ENCODE measurements around the gene EVA1A.

Gene EVA1A

GRCh38 chr2:75606761-75607399 lies 46.1 kb upstream of the EVA1A start:
- TF ChIP-seq CTCF (IDR thresholded peaks at IDR 0.05) = no peak
- H3K4me3 ChIP-seq = no peak overlapping the region
- H3K27ac ChIP-seq = no peak overlapping the region
- DNase-seq (ENCODE audit: low spot score) = no peak

- no peak overlapping the region for H3K27ac ChIP-seq
- no peak for TF ChIP-seq CTCF (IDR thresholded peaks at IDR 0.05)
- DNase-seq (ENCODE audit: low spot score) = no peak
- H3K4me3 ChIP-seq = no peak overlapping the region
Observed at GRCh38 chr2:75605770-75606529, 45.2 kb upstream of the EVA1A start.

- no peak overlapping the region for H3K4me3 ChIP-seq
- no peak for DNase-seq (ENCODE audit: low spot score)
- no peak for TF ChIP-seq CTCF (IDR thresholded peaks at IDR 0.05)
- no peak overlapping the region for H3K27ac ChIP-seq
Observed at GRCh38 chr2:75604484-75604883, 43.7 kb upstream of the EVA1A start.

GRCh38 chr2:75603477-75603876 lies 42.7 kb upstream of the EVA1A start:
- Histone ChIP-seq H3K27ac (no peak overlapping the region), H3K4me3 (no peak overlapping the region)
- no peak for DNase-seq (ENCODE audit: low spot score)
- TF ChIP-seq CTCF (IDR thresholded peaks at IDR 0.05) = no peak

DNA sequence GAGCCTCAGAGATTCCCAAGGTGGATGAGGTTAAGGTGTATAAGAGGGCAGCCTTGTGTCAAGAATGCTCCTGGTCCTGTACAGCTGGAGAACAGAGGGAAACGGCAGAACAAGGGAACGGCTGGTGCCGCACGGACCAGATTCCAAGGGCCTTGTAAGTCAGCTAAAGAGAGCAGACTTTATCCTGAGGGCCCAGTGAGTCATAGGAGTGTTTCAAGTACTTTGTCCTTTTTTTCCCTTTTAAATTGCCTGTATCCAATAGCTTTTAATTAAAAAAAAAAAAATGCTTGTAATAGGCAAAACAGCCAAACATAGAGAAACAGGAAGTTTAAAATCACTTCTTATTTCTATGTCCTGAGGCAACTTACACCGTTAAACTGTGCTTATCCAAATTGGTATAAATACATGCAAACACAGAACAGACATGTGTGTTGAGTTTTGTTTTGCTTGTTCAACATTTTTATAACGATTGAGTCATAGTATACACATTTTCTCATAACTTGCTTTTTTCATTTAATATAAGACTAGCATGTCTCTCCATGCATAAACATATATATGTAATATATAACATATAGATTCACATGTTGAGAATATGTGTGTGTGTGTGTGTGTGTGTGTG lies 42.1 kb upstream of the EVA1A start:
- TF ChIP-seq CTCF (IDR thresholded peaks at IDR 0.05) = no peak
- H3K4me3 ChIP-seq = no peak overlapping the region
- DNase-seq (ENCODE audit: low spot score) = no peak
- no peak overlapping the region for H3K27ac ChIP-seq

DNA sequence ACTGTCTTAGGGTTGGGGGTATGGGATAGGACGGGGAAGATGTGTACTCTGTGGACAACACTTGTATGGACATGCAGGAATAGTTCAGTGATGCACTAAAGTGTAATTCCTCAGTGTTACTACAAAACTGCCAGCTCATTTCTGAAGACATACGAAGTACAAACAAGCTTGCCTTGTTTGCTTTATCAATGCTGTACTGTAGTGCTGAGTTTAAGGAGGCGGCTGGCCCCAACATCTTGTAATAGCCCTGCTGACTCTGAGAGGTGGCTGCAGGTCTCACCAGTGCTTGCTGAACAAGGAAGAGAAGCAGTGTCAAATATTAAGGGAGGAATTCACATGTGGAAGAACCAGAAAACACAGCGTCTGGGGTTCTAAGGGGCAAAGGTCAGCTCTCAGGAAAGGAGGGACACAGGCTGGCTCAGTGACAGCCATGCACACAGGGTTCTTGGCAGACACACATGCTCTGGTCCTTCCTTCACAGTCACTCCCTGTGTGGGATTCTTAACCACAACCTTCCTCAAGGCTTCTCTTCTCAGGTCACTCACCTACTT lies 39.8 kb upstream of the EVA1A start:
- no peak for TF ChIP-seq CTCF (IDR thresholded peaks at IDR 0.05)
- Histone ChIP-seq H3K4me3 (no peak overlapping the region), H3K27ac (no peak overlapping the region)
- no peak for DNase-seq (ENCODE audit: low spot score)

Data from coronary artery (tissue), 2 donors.